Activated naive CD4-positive, alpha-beta T cell treated with anti-CD3 and anti-CD28 coated beads for 36 hours (primary cell): Measurements from ENCODE around the gene ZNF879. TPM values are rescaled to one million over a fixed set of nuclear protein-coding genes. Genes with fewer than 3 reads are reported as not detected.

Experiments used
- CTCF ChIA-PET: fragments of 350-600 bp; sonication (Branson Sonifier 250); formaldehyde crosslinking; loops from one replicate; lab custom pipeline; 2021; ENCODE audit warnings: antibody characterized with exemption; lab: Charles Lee
- DNase-seq: peaks from one replicate; pipeline ENCODE4 v3.0.0-alpha.2; 2020
- H3K27ac Mint-ChIP-seq: one replicate; pipeline ENCODE4 v1.8.0; 2021; ENCODE audit warnings: mild to moderate bottlenecking, mixed read lengths
- H3K27me3 Mint-ChIP-seq: one replicate; pipeline ENCODE4 v1.8.0; 2021; ENCODE audit warnings: low read depth, mixed read lengths
- H3K36me3 Mint-ChIP-seq: one replicate; pipeline ENCODE4 v1.8.0; 2021; ENCODE audit warnings: low read depth, mixed read lengths
- H3K4me1 Mint-ChIP-seq: one replicate; pipeline ENCODE4 v1.8.0; 2021; ENCODE audit warnings: low read depth, mixed read lengths
- H3K4me3 Mint-ChIP-seq: one replicate; pipeline ENCODE4 v1.8.0; 2021; ENCODE audit warnings: mild to moderate bottlenecking, moderate library complexity, mixed read lengths
- H3K9me3 Mint-ChIP-seq: one replicate; pipeline ENCODE4 v1.8.0; 2021; ENCODE audit warnings: mixed read lengths
- intact Hi-C: fragments of 100-400 bp; cut with micrococcal nuclease; formaldehyde crosslinking; loops from one replicate; pipeline ENCODE4 v1.15.1; 2023
- total RNA-seq, 2 experiments: library from RNA; stranded (reverse); gene quantifications; one replicate each; pipeline ENCODE4 v1.2.3, GENCODE V29; 2021

The ZNF879 gene
- total RNA-seq, 2 experiments from 2014 or later, result 1.8 to 2.0 TPM

GRCh38 chr5:178993236-178993765, 30.3 kb upstream of the ZNF879 start:
- no peaks in the 10 kb centered on the region for H3K36me3 Mint-ChIP-seq
- H3K27me3 Mint-ChIP-seq, result peaks cover 34% of the 10 kb centered on the region
- peaks cover 11% of the 10 kb centered on the region for H3K4me1 Mint-ChIP-seq
- CTCF ChIA-PET, result no interaction called here
- DNase-seq, result no peak
- no peak overlapping the region for H3K4me3 Mint-ChIP-seq
- no peak overlapping the region for H3K27ac Mint-ChIP-seq
- intact Hi-C loops, result no loop called here
- H3K9me3 Mint-ChIP-seq, result peaks cover 2% of the 10 kb centered on the region

- peaks cover 5% of the 10 kb centered on the region for H3K9me3 Mint-ChIP-seq
- H3K4me3 Mint-ChIP-seq, result no peak overlapping the region
- intact Hi-C loops, result no loop called here
- H3K27me3 Mint-ChIP-seq, result peaks cover 37% of the 10 kb centered on the region
- no peaks in the 10 kb centered on the region for H3K36me3 Mint-ChIP-seq
- H3K27ac Mint-ChIP-seq, result no peak overlapping the region
- H3K4me1 Mint-ChIP-seq, result peaks cover 11% of the 10 kb centered on the region
- DNase-seq, result no peak
- CTCF ChIA-PET, result no interaction called here
Observed at GRCh38 chr5:178993955-178994579, 29.5 kb upstream of the ZNF879 start.

GRCh38 chr5:178994580-178995340, 28.8 kb upstream of the ZNF879 start, which contains the start of gene GRM6:
Gene GRM6 (minus strand): TSS chr5:178995320. CDS start chr5:178994944, 376 bp downstream.
- H3K4me1 Mint-ChIP-seq, result peaks cover 11% of the 10 kb centered on the region
- H3K27me3 Mint-ChIP-seq, result peaks cover 37% of the 10 kb centered on the region
- H3K36me3 Mint-ChIP-seq, result no peaks in the 10 kb centered on the region
- H3K9me3 Mint-ChIP-seq, result peaks cover 5% of the 10 kb centered on the region
- intact Hi-C loops, result no loop called here
- H3K27ac Mint-ChIP-seq, result no peak within 1 kb of the TSS
- H3K4me3 Mint-ChIP-seq, result no peak within 1 kb of the TSS
- CTCF ChIA-PET, result no interaction called here
- DNase-seq, result no peak

- Mint-ChIP-seq H3K4me1 (peaks cover 11% of the 10 kb centered on the region), H3K27me3 (peaks cover 37% of the 10 kb centered on the region), H3K4me3 (no peak overlapping the region), H3K9me3 (peaks cover 2% of the 10 kb centered on the region), H3K27ac (no peak overlapping the region), H3K36me3 (no peaks in the 10 kb centered on the region)
- CTCF ChIA-PET, result no interaction called here
- intact Hi-C loops, result no loop called here
- DNase-seq, result no peak
Observed at GRCh38 chr5:178995341-178995690, 28.3 kb upstream of the ZNF879 start.

- no peak for DNase-seq
- H3K27me3 Mint-ChIP-seq, result peaks cover 37% of the 10 kb centered on the region
- H3K9me3 Mint-ChIP-seq, result peaks cover 2% of the 10 kb centered on the region
- H3K36me3 Mint-ChIP-seq, result no peaks in the 10 kb centered on the region
- CTCF ChIA-PET, result no interaction called here
- H3K4me1 Mint-ChIP-seq, result peaks cover 11% of the 10 kb centered on the region
- intact Hi-C loops, result no loop called here
- H3K27ac Mint-ChIP-seq, result no peak overlapping the region
- no peak overlapping the region for H3K4me3 Mint-ChIP-seq
Observed at GRCh38 chr5:178996156-178996555, 27.4 kb upstream of the ZNF879 start.

GRCh38 chr5:178997191-178997590, 26.4 kb upstream of the ZNF879 start:
- Mint-ChIP-seq H3K27ac (no peak overlapping the region), H3K4me3 (no peak overlapping the region), H3K36me3 (no peaks in the 10 kb centered on the region), H3K9me3 (peaks cover 2% of the 10 kb centered on the region), H3K4me1 (peaks cover 11% of the 10 kb centered on the region), H3K27me3 (peaks cover 40% of the 10 kb centered on the region)
- DNase-seq, result no peak
- CTCF ChIA-PET, result no interaction called here
- intact Hi-C loops, result no loop called here

GRCh38 chr5:178998441-178998840, 25.2 kb upstream of the ZNF879 start:
- peaks cover 2% of the 10 kb centered on the region for H3K9me3 Mint-ChIP-seq
- H3K27ac Mint-ChIP-seq, result no peak overlapping the region
- CTCF ChIA-PET, result no interaction called here
- H3K4me1 Mint-ChIP-seq, result peaks cover 8% of the 10 kb centered on the region
- H3K27me3 Mint-ChIP-seq, result peaks cover 31% of the 10 kb centered on the region
- no peaks in the 10 kb centered on the region for H3K36me3 Mint-ChIP-seq
- intact Hi-C loops, result no loop called here
- no peak overlapping the region for H3K4me3 Mint-ChIP-seq
- DNase-seq, result no peak

- Mint-ChIP-seq H3K27me3 (peaks cover 16% of the 10 kb centered on the region), H3K36me3 (no peaks in the 10 kb centered on the region), H3K4me3 (no peak overlapping the region), H3K27ac (no peak overlapping the region), H3K4me1 (no peaks in the 10 kb centered on the region), H3K9me3 (peaks cover 23% of the 10 kb centered on the region)
- CTCF ChIA-PET, result no interaction called here
- intact Hi-C loops, result no loop called here
- no peak for DNase-seq
Observed at GRCh38 chr5:179006564-179006963, 17.0 kb upstream of the ZNF879 start.

GRCh38 chr5:179008667-179009066, 14.9 kb upstream of the ZNF879 start:
- no peaks in the 10 kb centered on the region for H3K4me1 Mint-ChIP-seq
- H3K27ac Mint-ChIP-seq, result no peak overlapping the region
- intact Hi-C loops, result no loop called here
- H3K9me3 Mint-ChIP-seq, result peaks cover 26% of the 10 kb centered on the region
- H3K27me3 Mint-ChIP-seq, result peaks cover 9% of the 10 kb centered on the region
- no peaks in the 10 kb centered on the region for H3K36me3 Mint-ChIP-seq
- no peak overlapping the region for H3K4me3 Mint-ChIP-seq
- CTCF ChIA-PET, result interaction anchor here (0.5 kb wide), 1 partner anchor 64 kb away, joined by 3 read pairs; no protein-coding TSS in a partner anchor
- DNase-seq, result no peak

- H3K4me1 Mint-ChIP-seq, result no peaks in the 10 kb centered on the region
- DNase-seq, result no peak
- no peak overlapping the region for H3K27ac Mint-ChIP-seq
- peaks cover 73% of the 10 kb centered on the region for H3K36me3 Mint-ChIP-seq
- H3K9me3 Mint-ChIP-seq, result peaks cover 83% of the 10 kb centered on the region
- H3K27me3 Mint-ChIP-seq, result no peaks in the 10 kb centered on the region
- no peak overlapping the region for H3K4me3 Mint-ChIP-seq
- intact Hi-C loops, result no loop called here
- CTCF ChIA-PET, result no interaction called here
Observed at GRCh38 chr5:179033004-179033580, 9.5 kb downstream of the ZNF879 start.

GRCh38 chr5:179044765-179045164, 21.2 kb downstream of the ZNF879 start:
- DNase-seq, result no peak
- Mint-ChIP-seq H3K4me3 (no peak overlapping the region), H3K9me3 (peaks cover 22% of the 10 kb centered on the region), H3K36me3 (peaks cover 6% of the 10 kb centered on the region), H3K27ac (no peak overlapping the region), H3K27me3 (no peaks in the 10 kb centered on the region), H3K4me1 (no peaks in the 10 kb centered on the region)
- CTCF ChIA-PET, result no interaction called here
- intact Hi-C loops, result no loop called here

- intact Hi-C loops, result no loop called here
- H3K27ac Mint-ChIP-seq, result no peak overlapping the region
- no peak for DNase-seq
- no peak overlapping the region for H3K4me3 Mint-ChIP-seq
- H3K27me3 Mint-ChIP-seq, result no peaks in the 10 kb centered on the region
- CTCF ChIA-PET, result interaction anchor here (0.6 kb wide), 1 partner anchor 244 kb away, joined by 3 read pairs; no protein-coding TSS in a partner anchor
- no peaks in the 10 kb centered on the region for H3K4me1 Mint-ChIP-seq
- H3K36me3 Mint-ChIP-seq, result no peaks in the 10 kb centered on the region
- peaks cover 7% of the 10 kb centered on the region for H3K9me3 Mint-ChIP-seq
Observed at GRCh38 chr5:179051784-179052183, 28.2 kb downstream of the ZNF879 start.
